HUES48 (cell line): ENCODE results near the gene LY6G5C.

Experiments used
- H3K27ac ChIP-seq: one replicate; pipeline ENCODE4 v1.7.0; 2013; ENCODE audit warnings: low read depth, low read length, inconsistent platforms
- H3K27me3 ChIP-seq: 2 replicates; pipeline ENCODE4 v1.6.1; 2013; ENCODE audit warnings: mild to moderate bottlenecking, low read length; ENCODE audit not compliant: control insufficient read depth, insufficient read depth
- H3K36me3 ChIP-seq: 2 replicates; pipeline ENCODE4 v1.6.1; 2013; ENCODE audit warnings: low read length; ENCODE audit not compliant: control insufficient read depth, insufficient read depth
- H3K4me1 ChIP-seq: 2 replicates; pipeline ENCODE4 v1.6.1; 2013; ENCODE audit warnings: mild to moderate bottlenecking, low read length; ENCODE audit not compliant: control insufficient read depth, insufficient read depth
- H3K4me3 ChIP-seq: 2 replicates; pipeline ENCODE4 v1.5.1; 2013; ENCODE audit warnings: mild to moderate bottlenecking, low read depth, low read length
- H3K9ac ChIP-seq: 2 replicates; pipeline ENCODE4 v1.6.1; 2013; ENCODE audit warnings: mild to moderate bottlenecking, low read depth, low read length, moderate library complexity
- H3K9me3 ChIP-seq: 2 replicates; pipeline ENCODE4 v1.6.1; 2013; ENCODE audit warnings: low read length; ENCODE audit not compliant: control insufficient read depth, insufficient read depth

LY6G5C gene

DNA sequence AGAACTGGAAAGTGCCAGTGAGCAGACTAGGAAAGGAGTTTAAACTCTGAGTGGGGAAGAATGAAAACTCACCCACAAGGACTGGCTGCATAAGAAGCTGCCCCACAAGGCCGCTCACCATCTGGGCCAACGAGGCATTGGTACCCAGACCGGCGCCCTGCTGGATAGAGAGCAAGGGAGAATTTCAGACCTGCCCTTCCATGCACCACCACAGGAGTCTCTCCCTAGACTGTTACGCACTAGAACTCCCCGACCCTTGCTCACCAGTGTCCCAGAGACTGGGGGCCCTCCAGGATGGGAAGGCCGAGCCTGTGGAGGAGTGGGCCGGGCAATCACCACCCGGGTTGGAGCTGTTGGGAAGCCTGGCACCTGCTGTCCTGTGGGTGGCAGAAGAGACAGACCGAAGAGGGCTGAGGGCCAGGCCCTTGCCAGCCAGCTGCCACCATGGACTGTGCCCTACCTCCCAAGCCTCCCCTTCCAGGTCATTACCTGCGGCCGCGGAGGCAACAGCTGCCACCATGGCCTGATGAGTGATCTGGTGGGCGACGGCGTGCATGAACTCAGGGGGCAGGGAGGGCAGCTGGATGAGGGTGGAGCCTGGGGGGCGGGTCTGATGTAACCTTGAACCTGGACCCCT, 36.9 kb downstream of the LY6G5C start:
- Histone ChIP-seq H3K4me3 (no peak overlapping the region), H3K4me1 (no peaks in the 10 kb centered on the region), H3K27ac (no peak overlapping the region), H3K36me3 (peaks cover 92% of the 10 kb centered on the region), H3K9ac (no peak overlapping the region), H3K9me3 (no peaks in the 10 kb centered on the region), H3K27me3 (no peaks in the 10 kb centered on the region)

GRCh38 chr6:31642798-31643570, 37.9 kb downstream of the LY6G5C start:
- H3K36me3 ChIP-seq, result peaks cover 88% of the 10 kb centered on the region
- H3K4me3 ChIP-seq, result no peak overlapping the region
- H3K9ac ChIP-seq, result no peak overlapping the region
- no peak overlapping the region for H3K27ac ChIP-seq
- H3K27me3 ChIP-seq, result no peaks in the 10 kb centered on the region
- no peaks in the 10 kb centered on the region for H3K4me1 ChIP-seq
- H3K9me3 ChIP-seq, result no peaks in the 10 kb centered on the region

- Histone ChIP-seq H3K9ac (no peak overlapping the region), H3K36me3 (peaks cover 91% of the 10 kb centered on the region), H3K27ac (no peak overlapping the region)
Observed at GRCh38 chr6:31641370-31641769, 39.5 kb downstream of the LY6G5C start.

DNA sequence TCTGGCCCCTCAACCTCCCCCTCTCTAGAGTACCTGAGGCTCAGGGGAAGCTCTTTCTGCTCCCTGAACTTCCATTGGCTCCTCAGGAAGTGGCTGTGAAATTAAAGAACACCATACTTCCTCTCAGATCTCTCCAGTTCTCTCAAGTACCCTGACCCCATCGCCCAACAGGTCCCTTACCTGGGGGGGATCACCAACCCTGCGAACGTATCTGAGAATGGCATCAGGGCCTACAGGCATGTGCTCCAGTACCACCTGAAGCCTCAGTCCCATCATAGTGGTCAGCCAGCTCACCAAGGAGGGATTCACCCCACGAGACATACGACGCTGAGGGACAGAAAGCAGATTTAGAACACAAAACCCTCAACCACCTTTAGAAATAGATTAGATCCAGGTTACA, 40.3 kb downstream of the LY6G5C start:
- Histone ChIP-seq H3K27ac (no peak overlapping the region), H3K27me3 (no peaks in the 10 kb centered on the region), H3K4me3 (no peak overlapping the region), H3K9me3 (no peaks in the 10 kb centered on the region), H3K4me1 (no peaks in the 10 kb centered on the region), H3K36me3 (peaks cover 91% of the 10 kb centered on the region), H3K9ac (no peak overlapping the region)

More at GRCh38 chr6:31641370-31641769, 39.5 kb downstream of the LY6G5C start:
- Histone ChIP-seq H3K27me3 (no peaks in the 10 kb centered on the region), H3K9me3 (no peaks in the 10 kb centered on the region), H3K4me1 (no peaks in the 10 kb centered on the region), H3K4me3 (no peak overlapping the region)

- no peaks in the 10 kb centered on the region for H3K9me3 ChIP-seq
- H3K36me3 ChIP-seq, result peaks cover 91% of the 10 kb centered on the region
- H3K27ac ChIP-seq, result no peak overlapping the region
- H3K4me1 ChIP-seq, result no peaks in the 10 kb centered on the region
- H3K4me3 ChIP-seq, result no peak overlapping the region
- no peaks in the 10 kb centered on the region for H3K27me3 ChIP-seq
- H3K9ac ChIP-seq, result no peak overlapping the region
Observed at GRCh38 chr6:31639449-31639861, 41.4 kb downstream of the LY6G5C start.

DNA sequence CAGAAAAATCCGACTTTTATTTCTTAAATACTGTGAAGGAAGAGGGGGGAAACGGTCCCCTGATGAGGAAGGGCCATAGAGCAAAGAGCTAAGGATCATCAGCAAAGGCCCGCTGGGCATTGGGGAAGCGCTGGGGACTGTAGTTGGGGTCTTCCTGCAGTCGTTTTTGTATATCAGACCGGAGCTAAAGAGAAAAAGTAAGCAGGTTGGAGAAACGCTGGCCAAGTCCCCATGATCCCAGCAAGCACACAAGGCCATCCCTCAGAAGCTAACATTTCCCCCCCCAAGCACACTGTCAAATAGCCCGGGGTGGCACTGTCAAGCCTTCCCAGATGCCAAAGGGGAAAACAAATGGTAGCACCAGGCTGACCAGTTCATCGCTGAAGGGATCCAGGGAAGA, 41.8 kb downstream of the LY6G5C start:
- Histone ChIP-seq H3K9ac (no peak overlapping the region), H3K36me3 (peaks cover 91% of the 10 kb centered on the region)

DNA sequence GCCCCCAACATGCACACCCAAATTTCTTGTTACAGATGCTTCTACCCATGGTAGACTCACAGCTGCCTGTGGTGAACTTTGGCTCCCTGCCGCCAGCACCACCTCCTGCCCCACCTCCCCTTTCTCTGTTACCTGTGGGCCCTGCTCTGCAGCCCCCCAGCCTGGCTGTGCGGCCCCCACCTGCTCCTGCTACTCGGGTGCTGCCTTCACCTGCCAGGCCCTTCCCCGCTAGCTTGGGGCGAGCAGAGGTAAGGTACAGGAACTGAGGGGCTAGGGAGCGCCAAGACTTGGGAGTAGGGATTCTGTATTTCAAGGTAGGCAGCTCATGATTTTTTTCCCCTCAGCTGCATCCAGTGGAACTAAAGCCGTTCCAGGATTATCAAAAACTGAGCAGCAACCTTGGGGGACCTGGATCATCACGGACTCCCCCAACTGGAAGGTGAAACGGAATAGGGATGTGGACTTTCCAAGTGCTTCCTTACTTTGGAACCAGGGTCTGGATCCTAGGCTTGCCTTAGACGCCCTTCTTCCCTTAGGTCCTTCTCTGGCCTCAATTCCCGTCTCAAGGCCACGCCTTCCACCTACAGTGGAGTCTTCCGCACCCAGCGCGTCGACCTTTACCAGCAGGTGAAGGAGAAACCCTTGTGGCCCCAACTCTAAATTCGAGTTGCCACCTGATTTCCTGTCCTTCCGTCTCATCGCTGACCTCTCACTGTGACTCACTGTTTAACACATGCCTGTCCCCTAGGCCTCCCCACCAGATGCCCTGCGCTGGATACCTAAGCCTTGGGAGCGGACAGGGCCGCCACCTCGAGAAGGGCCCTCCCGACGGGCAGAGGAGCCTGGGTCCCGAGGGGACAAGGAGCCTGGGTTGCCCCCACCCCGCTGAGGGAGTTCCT, 43.9 kb downstream of the LY6G5C start:
- no peaks in the 10 kb centered on the region for H3K4me1 ChIP-seq
- no peaks in the 10 kb centered on the region for H3K27me3 ChIP-seq
- no peak overlapping the region for H3K9ac ChIP-seq
- H3K36me3 ChIP-seq, result peaks cover 94% of the 10 kb centered on the region
- no peaks in the 10 kb centered on the region for H3K9me3 ChIP-seq
- H3K4me3 ChIP-seq, result no peak overlapping the region
- no peak overlapping the region for H3K27ac ChIP-seq

More for the DNA sequence above, 41.8 kb downstream of the LY6G5C start:
- Histone ChIP-seq H3K27me3 (no peaks in the 10 kb centered on the region), H3K9me3 (no peaks in the 10 kb centered on the region), H3K4me3 (no peak overlapping the region), H3K4me1 (no peaks in the 10 kb centered on the region), H3K27ac (no peak overlapping the region)

- no peak overlapping the region for H3K27ac ChIP-seq
- no peaks in the 10 kb centered on the region for H3K4me1 ChIP-seq
- no peaks in the 10 kb centered on the region for H3K27me3 ChIP-seq
- no peak overlapping the region for H3K9ac ChIP-seq
- no peak overlapping the region for H3K4me3 ChIP-seq
- peaks cover 94% of the 10 kb centered on the region for H3K36me3 ChIP-seq
- no peaks in the 10 kb centered on the region for H3K9me3 ChIP-seq
Observed at GRCh38 chr6:31634969-31635575, 45.8 kb downstream of the LY6G5C start.

DNA sequence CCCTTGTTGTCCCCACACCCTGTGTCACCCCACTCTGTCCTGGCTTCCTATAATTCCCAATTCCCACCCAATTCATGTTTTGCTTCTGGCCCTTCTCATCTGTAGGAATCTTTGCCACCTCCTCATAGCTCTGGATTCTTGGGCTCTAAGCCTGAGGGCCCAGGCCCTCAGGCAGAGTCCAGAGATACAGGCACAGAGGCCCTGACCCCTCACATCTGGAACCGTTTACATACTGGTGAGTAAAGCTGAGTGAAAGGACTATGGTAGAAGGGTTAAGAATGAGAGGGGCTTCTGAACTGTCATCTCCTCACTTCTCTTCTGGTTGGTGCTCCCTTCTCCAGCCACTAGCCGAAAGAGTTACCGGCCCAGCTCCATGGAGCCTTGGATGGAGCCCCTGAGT, 46.7 kb downstream of the LY6G5C start:
- H3K9ac ChIP-seq, result no peak overlapping the region
- H3K36me3 ChIP-seq, result peaks cover 94% of the 10 kb centered on the region
- H3K4me1 ChIP-seq, result no peaks in the 10 kb centered on the region
- H3K27ac ChIP-seq, result no peak overlapping the region
- H3K4me3 ChIP-seq, result no peak overlapping the region
- H3K9me3 ChIP-seq, result no peaks in the 10 kb centered on the region
- no peaks in the 10 kb centered on the region for H3K27me3 ChIP-seq

DNA sequence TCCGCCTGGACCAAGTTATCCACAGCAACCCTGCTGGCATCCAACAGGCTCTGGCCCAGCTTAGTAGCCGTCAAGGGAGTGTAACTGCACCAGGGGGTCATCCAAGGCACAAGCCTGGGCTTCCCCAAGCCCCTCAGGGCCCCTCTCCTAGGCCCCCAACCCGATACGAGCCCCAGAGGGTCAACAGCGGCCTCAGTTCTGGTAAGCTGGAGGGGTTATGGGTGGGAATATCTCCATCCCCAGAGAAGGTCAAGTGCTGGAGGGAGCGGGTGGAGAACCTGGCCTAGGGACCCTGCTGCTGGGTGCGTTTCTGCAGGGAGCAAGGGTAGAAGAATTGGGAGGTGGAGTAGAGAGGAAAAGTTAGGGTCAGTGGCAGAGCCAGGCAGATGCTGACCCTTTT, 47.4 kb downstream of the LY6G5C start:
- Histone ChIP-seq H3K36me3 (peaks cover 96% of the 10 kb centered on the region), H3K9ac (no peak overlapping the region), H3K27ac (no peak overlapping the region), H3K27me3 (no peaks in the 10 kb centered on the region), H3K4me1 (no peaks in the 10 kb centered on the region), H3K9me3 (no peaks in the 10 kb centered on the region), H3K4me3 (no peak overlapping the region)
